GM19467 (cell line): Measurements from ENCODE around the gene NCKAP5L.
A peak's percentile ranks its signal among the peaks of the same experiment; 100 is the strongest.
"Not testable (repeated sequence)": the region's sequence is repeated elsewhere in the genome, so short reads cannot be mapped to it uniquely, and the experiment has no call there.

Source experiments
- ATAC-seq: cut with Tn5 transposase; IDR thresholded peaks from one replicate; pipeline ENCODE4 v1.9.1; 2021; ENCODE audit warnings: mild to moderate bottlenecking, moderate library complexity; ENCODE audit not compliant: unreplicated experiment

Gene NCKAP5L

DNA sequence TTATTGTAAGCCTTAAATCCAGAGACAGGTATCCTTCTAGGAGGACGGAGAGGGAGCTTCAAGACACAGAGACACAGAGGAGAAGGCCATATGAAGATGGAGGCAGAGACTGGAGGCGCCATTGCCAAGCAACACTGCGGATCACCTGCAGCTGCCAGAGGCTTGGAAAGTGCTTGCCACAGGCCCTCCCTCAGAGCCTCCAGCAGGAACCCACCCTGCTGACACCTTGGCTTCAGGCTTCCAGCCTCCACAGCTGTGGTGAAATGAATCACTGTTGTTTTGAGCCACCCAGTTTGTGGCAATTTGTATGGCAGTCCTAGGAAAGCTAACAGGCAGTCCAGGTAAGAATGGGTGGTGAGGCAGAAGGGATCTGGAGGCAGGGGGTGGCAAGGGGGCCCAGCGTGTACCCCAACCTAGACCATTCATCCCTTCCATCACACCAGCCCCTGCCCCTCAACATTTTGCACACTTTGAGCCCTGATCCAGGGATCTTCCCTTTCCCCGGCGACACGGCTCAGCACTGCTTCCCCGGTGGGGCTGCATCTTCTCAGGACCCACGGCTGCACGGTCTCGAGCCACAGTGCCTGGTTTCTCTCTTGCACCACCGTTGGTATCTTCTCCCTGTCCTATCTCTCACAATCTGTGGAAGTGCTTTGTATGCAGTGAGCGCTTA, 37.0 kb upstream of the NCKAP5L start:
- ATAC-seq, result no peak

DNA sequence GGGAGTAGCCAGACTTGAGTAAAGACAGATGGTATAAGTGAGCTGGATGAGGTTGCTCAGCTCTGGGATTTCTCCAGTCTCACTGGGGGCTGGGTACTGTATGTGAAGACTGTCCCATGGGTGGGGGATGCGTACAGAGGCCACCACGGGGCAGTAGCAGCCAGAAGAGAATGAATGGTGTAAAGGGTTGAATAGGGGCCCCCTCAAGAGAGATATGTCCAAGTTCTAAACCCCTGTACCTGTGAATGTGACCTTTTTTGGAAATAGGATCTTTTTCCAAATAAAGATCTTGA, 36.5 kb upstream of the NCKAP5L start:
- ATAC-seq, result no peak

DNA sequence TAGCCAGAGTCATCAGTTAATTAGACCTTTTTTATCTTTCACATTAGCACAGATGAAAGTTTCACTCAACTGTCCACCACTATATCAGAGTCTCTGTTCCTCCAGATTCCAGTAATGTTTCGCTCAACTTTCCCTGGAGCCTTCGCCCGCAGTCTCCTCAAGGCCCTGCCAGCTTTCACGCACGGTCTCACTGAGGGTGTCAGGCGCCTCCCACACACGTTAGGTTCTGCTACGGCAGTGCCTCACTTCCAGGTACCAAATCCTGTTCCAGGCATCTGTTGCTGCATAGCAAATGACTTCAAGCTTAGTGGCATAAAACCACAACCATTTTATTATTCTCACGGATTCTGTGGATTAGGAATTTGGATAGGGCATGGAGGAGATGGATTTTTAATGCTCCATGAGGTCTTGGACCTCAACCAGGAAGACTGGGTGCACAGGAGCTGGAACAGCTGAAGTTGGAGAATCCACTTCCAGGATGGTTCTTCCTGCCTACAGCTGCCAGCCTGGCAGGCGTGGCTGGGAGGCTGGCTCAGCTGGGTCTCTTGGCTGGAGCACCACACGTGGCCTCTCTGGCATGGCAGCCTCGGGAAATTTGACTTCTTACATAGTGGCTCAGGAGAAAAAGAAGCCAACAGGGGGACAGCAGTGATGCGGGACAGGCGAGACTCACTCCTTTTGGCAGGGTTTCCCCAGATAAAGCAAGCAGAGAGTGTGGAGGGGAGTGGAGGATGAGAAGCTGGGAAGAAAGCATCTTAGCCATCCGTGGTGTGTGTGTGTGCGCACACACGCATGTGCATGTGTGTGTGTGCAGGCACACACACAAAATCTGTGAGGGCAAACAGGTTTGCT, 36.0 kb upstream of the NCKAP5L start:
- ATAC-seq, result no peak

DNA sequence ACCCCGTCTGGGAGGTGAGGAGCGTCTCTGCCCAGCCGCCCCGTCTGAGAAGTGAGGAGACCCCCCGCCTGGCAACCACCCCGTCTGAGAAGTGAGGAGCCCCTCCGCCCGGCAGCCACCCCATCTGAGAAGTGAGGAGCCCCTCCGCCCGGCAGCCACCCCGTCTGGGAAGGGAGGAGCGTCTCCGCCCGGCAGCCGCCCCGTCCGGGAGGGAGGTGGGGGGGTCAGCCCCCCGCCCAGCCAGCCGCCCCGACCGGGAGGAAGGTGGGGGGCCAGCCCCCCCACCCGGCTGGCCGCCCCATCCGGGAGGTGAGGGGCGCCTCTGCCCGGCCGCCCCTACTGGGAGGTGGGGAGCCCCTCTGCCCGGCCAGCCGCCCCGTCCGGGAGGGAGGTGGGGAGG, 32.7 kb upstream of the NCKAP5L start:
- ATAC-seq, result not testable (repeated sequence)

DNA sequence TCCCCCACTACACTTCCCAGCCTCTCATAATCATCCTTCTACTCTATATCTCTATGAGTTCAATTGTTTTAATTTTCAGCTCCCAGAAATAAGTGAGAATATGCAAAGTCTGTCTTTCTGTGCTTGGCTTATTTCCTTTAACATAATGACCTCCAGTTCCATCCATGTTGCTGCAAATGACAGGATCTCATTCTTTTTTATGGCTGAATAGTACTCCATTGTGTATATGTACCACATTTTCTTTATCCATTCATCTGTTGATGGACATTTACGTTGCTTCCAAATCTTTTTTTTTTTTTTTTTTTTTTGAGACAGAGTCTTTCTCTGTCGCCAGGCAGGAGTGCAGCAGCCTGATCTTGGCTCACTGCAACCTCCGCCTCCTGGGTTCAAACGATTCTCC, 27.7 kb upstream of the NCKAP5L start:
- not testable (repeated sequence) for ATAC-seq

DNA sequence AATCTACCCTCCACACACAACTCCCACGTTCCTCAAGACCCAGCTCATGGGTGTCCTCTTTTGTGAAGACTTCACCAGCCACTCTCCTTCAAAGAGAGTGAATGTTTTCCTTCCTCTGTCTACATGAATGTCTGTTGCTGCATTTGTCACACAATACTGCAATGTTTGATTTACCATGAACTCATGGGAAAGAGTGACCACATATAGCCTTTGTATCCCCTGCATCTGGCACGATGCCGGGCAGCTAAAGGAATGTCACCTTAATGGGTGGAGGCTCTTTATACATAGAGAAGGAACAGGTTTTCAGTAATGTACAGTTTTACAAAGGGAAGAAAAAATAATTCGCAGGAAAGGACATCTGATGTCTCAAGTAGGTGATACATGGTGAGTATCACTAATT, 26.8 kb upstream of the NCKAP5L start:
- no peak for ATAC-seq

DNA sequence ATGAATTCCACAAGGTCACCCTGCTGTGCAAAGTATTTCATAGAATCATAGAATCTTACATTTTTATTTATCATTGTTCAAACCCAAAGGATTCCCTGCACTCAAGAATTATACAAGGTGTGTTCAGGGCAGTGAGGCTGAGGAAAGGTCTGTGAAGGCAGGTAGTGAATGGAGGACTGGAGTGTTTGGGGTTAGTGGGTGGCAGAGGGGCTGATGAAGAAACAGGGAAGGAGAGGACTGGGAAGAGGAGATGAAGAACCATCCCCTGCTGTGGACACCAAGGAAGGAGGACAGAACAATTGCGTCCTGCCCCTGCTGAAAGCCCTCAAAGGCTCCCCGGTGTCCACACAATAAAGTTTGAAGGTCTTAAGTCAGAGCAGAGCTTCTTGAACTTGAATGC, 25.5 kb upstream of the NCKAP5L start:
- ATAC-seq, result no peak

DNA sequence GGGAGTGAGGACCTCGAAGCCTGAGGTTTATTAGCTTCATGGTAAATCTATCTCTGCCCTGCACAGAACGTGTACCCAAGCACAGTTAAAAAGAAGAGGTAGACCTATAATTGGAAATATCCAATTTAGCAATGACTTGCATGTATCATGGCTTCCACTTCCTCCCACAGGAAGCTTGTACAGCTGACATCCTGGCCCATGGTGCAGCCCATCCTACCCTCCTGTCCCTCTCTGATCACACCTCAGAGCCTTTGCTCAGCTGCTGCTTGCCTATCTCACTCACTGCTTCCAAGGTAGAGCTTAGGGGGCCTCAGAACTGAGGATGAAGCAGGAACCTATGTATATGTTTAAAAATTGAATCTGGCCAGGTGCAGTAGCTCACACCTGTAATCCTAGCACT, 18.9 kb upstream of the NCKAP5L start:
- no peak for ATAC-seq

DNA sequence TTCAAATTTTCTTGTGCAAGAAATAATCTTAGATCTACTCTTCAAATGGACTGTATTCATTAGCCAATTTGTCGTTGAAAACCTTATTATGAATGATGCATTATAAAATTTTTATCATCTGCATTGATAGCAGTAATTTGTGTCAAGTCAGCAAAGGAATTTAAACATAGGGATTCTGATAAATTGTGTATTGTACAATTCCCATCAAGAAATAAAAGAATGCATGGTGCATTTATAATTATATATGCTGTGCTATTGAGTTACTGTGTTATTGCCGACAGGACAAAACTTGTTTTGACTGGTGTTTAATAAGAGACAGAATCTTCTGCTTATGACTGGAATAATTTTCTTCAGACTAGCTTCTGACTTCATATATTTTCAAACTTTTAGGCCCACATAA, 17.8 kb upstream of the NCKAP5L start:
- no peak for ATAC-seq

DNA sequence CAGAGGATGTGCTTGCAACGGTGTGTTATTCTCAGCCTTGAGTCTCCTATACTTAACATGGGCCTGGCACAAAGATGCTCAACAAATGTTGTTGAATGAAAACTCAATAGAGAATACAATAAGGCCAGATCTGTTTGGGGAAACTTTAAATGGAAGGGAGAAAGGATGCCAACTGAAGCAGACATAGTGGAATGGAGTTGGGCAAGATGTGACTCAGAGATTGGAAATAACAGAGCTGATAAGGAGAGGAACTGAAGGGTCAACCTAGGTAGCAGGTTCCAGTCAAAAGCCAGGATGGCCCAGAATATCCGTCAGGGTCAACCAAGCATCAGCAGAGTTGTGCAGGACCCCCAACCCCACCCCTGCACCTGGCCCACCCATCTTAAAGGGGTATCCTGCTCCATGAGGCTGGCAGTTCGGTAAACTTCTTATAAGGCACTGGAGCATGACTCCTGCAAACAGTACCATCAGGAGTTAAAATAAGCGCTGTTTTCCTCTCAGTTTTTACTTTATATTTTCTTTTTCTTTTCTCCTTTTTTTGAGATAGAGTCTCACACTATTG, 15.7 kb upstream of the NCKAP5L start:
- no peak for ATAC-seq

DNA sequence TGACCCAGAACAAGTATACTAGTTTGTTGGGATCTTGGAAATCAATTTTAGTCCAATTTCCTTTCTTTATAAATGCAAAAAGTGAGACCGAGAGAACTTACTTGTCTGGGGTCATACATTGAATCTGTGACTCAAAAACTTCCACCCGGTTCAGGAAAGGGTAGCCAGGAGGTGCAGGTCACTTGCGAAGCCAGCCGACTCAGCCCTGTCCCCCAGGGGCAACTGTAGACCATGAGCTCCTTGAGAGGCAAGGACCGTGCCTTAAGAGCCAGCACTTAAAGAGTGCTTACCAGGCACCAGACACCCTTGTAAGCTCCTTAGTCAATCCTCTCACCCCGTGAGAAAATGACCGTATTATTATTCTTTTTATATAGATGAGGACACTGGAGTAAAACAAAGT, 15.2 kb upstream of the NCKAP5L start:
- no peak for ATAC-seq

DNA sequence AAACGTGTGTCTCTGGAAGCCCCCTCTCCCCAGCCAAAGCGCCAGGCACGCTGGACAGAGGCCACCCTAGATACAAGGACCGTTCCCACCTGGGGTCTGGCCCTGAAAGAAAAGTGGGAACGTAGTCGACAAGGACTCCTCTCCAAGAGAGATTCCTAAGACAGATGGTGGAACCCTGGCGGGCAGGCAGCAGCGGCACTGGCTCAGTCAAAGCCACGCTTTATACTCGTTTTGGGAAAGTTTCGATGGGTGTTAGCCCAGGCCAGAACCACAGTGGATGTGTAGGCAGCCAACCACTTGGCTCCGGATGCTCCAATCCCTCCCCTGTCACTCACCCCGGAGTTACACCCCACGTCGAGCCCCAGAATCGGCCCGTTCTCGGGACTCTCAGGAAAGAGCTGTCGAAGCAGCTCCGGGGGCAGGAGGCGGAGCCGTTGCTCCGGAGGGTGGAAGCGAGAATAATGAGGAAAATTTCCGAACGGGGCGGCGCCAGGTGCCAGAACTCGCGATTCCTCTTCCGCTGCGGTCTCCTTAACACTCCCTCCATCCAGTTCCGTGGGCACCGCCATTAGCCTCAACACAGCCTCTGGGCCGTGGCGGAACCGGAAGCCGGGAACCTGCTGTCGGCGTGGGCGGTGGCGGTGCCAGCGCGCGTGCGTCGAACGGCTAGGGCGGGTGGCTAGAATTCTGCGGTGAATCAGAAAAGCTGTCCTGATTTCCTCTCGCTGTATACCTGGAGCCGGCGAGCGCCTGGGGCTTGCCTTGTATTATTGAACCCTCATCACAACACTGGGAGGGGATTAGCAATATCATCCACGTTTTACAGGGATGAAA, 14.5 kb upstream of the NCKAP5L start, which contains the start of gene BCDIN3D:
BCDIN3D (minus strand) TSS at position 588 of the 834 bp plus-strand sequence; CDS start at position 569, 19 bp downstream.
- peak; percentile 84 for ATAC-seq

DNA sequence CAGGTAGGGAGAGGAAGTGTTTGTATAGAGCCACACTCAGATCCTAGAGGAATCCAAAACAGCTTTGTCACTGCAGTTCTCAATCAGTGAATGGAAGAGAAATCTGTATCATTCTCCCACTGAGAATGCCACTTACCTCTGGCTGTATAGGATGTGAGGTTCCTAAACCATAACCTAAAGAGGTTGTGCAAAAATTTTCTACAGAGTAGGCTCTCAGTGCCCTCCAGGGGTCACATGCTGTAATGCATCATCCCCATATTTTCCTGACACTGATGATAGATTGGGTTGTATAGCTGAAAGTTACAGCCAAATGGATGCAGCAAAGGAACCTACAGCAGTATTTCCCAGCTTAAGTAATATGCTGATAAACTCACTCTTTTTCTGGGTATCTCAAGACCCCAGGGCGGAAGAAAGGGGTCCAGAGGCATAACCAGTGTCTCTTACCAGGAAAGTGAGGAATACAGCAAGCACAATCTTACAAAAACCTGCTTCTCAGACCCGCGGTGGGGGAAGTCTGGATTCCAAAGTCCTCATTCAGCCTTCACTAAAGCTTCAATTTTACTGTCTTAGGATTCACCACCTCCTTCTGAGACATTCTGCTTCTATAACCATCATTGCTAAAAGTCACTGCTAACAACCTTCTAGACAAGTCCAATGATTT, 10.9 kb upstream of the NCKAP5L start:
- ATAC-seq, result no peak

DNA sequence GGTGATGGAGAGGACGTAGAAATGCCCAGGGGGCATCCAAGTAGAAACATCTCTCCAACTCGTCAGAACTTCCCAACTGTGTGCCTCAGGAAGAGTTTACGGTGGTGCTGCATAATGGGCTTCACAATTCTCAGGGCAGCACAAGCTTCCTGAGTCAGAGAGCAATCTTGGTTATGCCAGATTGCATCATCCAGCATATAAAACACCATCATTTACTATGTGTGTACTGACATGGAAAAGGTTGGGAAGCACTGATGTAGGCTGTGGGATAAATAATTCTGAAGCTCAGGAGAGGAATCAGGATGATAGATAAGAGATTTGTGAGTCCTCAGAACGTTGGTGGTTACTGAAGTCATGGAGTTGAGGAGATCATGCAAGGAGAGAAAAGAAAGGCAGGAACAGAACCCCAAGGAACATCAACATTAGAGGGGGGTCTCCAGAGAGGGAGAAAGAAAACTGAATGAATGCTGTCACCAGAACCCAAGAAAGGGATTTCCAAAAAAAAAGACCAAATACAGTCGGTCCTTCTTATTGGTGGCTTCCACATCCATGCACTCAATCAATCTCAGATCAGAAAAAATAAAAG, 4.7 kb upstream of the NCKAP5L start:
- no peak for ATAC-seq

DNA sequence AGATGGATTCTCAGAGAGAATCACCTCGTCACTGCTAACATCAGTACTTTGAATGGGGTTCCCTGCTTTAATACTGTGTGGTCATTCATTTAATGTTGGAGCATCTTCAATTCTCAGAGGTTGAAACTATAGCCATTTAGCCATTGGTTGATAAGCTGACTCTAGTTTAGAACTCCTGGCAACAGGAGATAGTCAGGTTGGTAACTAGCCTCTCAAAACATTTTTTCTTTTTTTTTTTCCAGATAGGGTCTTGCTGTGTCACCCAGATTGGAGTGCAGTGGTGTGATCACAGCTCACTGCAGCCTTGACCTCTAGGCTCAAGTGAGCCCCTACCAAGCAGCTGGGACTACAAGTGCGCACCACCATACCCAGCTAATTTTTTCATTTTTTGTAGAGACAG, 3.5 kb upstream of the NCKAP5L start:
- no peak for ATAC-seq

DNA sequence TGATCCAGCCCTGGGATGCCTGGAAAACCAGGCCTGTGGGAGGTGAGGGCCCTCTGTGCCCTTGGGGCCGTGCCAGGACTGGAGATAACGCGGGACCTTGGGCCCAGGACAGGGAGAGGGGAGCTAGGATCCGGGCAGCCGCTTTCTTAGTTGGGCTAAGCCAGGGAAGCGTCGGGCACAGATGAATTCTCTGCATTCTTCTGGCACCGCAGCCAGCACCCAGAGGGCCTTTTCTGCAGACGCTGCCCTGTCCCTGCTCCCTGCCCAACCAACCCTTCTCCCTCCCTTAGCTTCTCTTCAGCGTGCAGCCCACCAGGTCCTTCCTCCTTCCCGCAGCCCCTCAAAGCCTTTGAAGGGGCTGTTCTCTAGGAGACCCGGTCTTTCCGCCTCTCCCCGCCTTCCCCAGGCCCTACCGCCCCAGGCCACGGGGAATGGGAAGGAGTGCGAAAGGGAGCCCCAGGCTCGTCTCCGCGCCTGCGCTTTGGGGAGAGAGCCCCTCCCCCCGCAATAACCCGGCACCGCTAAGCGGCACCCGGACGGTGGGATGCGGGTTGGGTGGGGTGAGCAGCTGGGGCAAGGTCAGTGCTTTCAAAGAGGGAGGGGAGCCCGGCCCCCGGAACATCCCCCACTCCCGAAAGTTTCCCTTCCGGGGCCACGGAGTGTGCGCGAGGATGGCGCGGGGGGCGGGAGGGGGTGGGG, 663 bp downstream of the NCKAP5L start:
- no peak for ATAC-seq

DNA sequence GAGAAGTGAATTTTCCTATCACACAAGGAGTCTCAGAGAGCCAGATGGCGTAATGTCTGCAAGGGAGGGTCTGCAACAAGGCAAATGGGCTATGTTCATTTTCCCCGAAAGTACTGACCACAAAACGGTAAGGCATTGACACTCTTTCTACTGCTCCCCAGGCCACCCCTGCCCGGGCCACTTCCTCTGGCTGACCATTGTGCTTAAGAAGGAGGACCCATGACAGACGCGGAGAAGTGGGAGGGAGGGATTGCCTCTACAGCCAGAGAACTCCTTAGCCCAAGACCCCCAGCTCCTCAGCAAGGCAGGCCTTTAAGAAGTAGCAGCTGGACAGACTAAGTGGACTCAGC, 1.2 kb downstream of the NCKAP5L start:
- ATAC-seq, result no peak

DNA sequence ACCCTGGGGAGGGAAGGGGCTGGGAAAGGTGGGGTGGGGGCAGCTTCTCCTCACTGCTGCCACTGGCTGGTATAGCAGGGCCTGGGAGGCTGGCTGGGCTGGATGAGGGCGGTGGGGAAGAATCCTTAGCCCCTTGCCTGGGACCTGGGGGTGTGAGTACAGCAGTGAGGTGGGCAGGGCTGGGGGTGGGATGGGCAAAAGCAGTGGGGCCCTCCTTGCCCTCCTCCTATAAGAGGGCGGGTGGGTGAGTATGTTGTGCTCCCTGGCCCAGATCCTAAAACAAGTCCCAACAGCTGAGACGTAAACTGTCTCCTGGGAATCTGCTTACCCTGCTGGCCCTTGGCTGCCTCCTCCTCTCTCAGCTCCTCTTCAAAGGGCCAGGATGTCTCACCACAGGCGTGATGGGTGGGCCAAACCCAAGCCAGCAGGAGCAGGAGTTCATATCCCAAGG, 2.2 kb downstream of the NCKAP5L start:
- no peak for ATAC-seq

DNA sequence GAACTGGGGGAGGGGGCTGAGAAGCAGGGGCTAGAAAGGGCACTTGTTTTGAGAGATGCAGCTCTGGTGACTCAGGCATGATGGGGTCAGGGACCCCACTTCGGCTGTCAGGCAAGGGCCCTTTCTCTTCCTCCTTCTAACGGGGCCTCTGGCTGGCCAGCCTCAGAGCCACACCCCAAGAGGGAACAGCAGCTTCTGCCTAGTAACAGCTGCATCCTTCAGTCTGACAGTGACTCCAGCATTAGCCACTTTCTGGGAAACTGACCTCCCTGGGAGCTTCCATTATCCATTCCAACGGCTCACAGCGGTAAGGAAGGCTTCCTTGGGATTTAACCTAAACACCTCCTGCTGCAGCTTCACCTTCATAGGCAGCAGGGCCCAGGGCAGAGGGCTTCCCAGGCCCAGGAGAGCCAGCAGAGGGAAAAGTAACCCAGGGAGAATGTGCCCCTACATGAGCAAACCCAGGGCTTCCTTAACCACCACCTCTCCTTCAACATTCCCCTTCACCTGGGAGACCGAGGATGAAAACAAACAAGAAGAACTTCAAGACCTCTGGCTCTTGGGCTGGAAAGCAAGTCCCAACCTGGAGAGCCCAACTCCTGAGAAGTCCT, 2.7 kb downstream of the NCKAP5L start:
- no peak for ATAC-seq
